Heart right ventricle (tissue), 16 donors: ENCODE results near the gene LEO1. TPM values are rescaled to one million over a fixed set of nuclear protein-coding genes. Genes with fewer than 3 reads are reported as not detected.

Experiments used
- ATAC-seq, 8 donors: fragments of 200-7000 bp; cut with Tn5 transposase; one replicate each; pipeline ENCODE4 v1.9.1; 2020; ENCODE audit warnings: mild to moderate bottlenecking in 8 of 8, moderate library complexity in 8 of 8, moderate number of reproducible peaks in 1 of 8
- DNase-seq, 2 donors: peaks; one replicate each; pipeline ENCODE4 v3.0.0-alpha.2; 2020
- H3K27ac ChIP-seq, 10 donors: fragments of 200-600 bp; sonication (generic) in 2 of 10; one replicate each; pipeline versions ENCODE4 v1.5.0 to v1.8.0; 2020 to 2022; ENCODE audit warnings: mild to moderate bottlenecking in 3 of 10
- H3K27me3 ChIP-seq, 7 donors: fragments of 200-600 bp; one replicate each; pipeline ENCODE4 v1.8.0; 2021 to 2022; ENCODE audit warnings: mild to moderate bottlenecking in 2 of 7
- H3K36me3 ChIP-seq, 9 donors: fragments of 200-600 bp; sonication (generic) in 1 of 9; one replicate each; pipeline versions ENCODE4 v1.5.0 to v1.8.0; 2020 to 2022; ENCODE audit warnings: mild to moderate bottlenecking in 2 of 9
- H3K4me1 ChIP-seq, 9 donors: fragments of 200-600 bp; sonication (generic) in 1 of 9; one replicate each; pipeline versions ENCODE4 v1.5.0 to v1.8.0; 2020 to 2022; ENCODE audit warnings: mild to moderate bottlenecking in 4 of 9
- H3K4me3 ChIP-seq, 10 donors: fragments of 200-600 bp; sonication (generic) in 2 of 10; one replicate each; pipeline versions ENCODE4 v1.5.0 to v1.8.0; 2020 to 2022; ENCODE audit warnings: mild to moderate bottlenecking in 7 of 10, moderate library complexity in 2 of 10
- H3K9me3 ChIP-seq, 11 donors: fragments of 200-600 bp in 10 of 11; sonication (generic) in 2 of 11; one replicate each; pipeline versions ENCODE4 v1.5.0 to v1.8.0; 2013 to 2022; ENCODE audit warnings: mild to moderate bottlenecking in 2 of 11, control low read depth in 1 of 11, moderate library complexity in 1 of 11
- CTCF ChIP-seq, 9 donors: fragments of 200-600 bp; sonication (generic) in 2 of 9; IDR thresholded peaks; one replicate each; pipeline versions ENCODE4 v1.5.0 to v1.8.0; 2021 to 2022; ENCODE audit warnings: antibody characterized with exemption in 9 of 9, mild to moderate bottlenecking in 5 of 9, moderate library complexity in 1 of 9
- WGBS, 2 donors: extraction: QIAGEN DNeasy Blood & Tissue Kit; methylation state at CpG; one replicate each; pipeline ENCODE4 v1.1.7; 2013; ENCODE audit warnings: inconsistent platforms in 1 of 2; 5-methylcytosine and 5-hydroxymethylcytosine counted together
- intact Hi-C, 10 donors: fragments of 100-400 bp; cut with DNase I; formaldehyde crosslinking; loops; one replicate each; pipeline versions ENCODE4 v1.11.1 to v1.14.2; 2022
- polyA plus RNA-seq, 2 donors: library from polyadenylated mRNA; stranded (reverse); fragments of 200-250 nt; gene quantifications; one replicate each; pipeline ENCODE4 v1.2.3, GENCODE V29; 2013
- total RNA-seq, 10 donors: library from RNA; stranded (reverse); fragmentation: NEBNext Ultra II Directional in 3 of 10; extraction: Animal tissue kit (Norgen Biotek cat#: 25700) in 3 of 10; gene quantifications; one replicate each; pipeline versions ENCODE4 v1.2.1 to v1.2.4, GENCODE V29; 2021 to 2023
- donor health status: Arrhythmogenic right ventricular cardiomyopathy.
- donor health status: ischemic (EF 13 %, LVEDD 7.1; RV severe dilation, severe dysfunction).
- donor health status: healthy with polysubstance abuse.
- donor health status: DM: no; HTN: yes; CAD: no.
- donor health status: DM: no; HTN: no; CAD: no.
- donor health status: ischemic (EF 25% LVEDD 6.9; RV normal size, moderate dysfunction).
- donor health status: ischemic (EF 25% LVEDD 5.7; RV mildly dilated, moderate dysfunction).
- donor health status: healthy.
- donor health status: DM: yes; HTN: yes; CAD: no.
- donor health status: Ischemic cardiomyopathy.
- donor health status: ischemic (EF 35%, LVEDD 5.7; RV mildly dilated, moderate dysfunction).
- donor health status: nonischemic (EF 11% LVEDD 7.7; RV severe dilation, severe dysfunction).
- donor health status: DM: yes; HTN: yes; CAD: no.
- donor health status: PGD.
- donor health status: ischemic (EF 29% LVEDD 5.4; RV normal size, mild dysfunction).
- donor health status: nonischemic (EF 23%, LVEDD 6.1; RV moderate dilation, normal function).

The LEO1 gene
- total and polyA plus RNA-seq, 12 donors = 6.6 to 9.1 (median 8.2) TPM

- no peak overlapping the region for H3K4me3 ChIP-seq
- ATAC-seq = no peak
- 85 to 89% methylated on average over 4 of the region's 4 CpGs for WGBS, 2 donors
- H3K9me3 ChIP-seq = peaks cover 0 to 22% (median 12%) of the 10 kb centered on the region in 11 donors
- no peak overlapping the region for H3K27ac ChIP-seq
- peaks cover 0 to 26% (median 0%) of the 10 kb centered on the region in 9 donors for H3K36me3 ChIP-seq
- no peak for TF ChIP-seq CTCF (IDR thresholded peaks at IDR 0.05)
- intact Hi-C loops = loop anchor here in 6 of 10 donors (5.0 to 10.0 kb wide), 6 partner anchors 48 to 237 kb away; partner anchors contain the start of gene MAPK6 (in 1 of the 6)
- no peak for DNase-seq
- H3K27me3 ChIP-seq = no peaks in the 10 kb centered on the region
- H3K4me1 ChIP-seq = peaks cover 6 to 22% (median 16%) of the 10 kb centered on the region in 9 donors
These were observed 1.9 kb downstream of the LEO1 start for GRCh38 chr15:51969728-51970127.

GRCh38 chr15:51967583-51967982, 4.0 kb downstream of the LEO1 start:
- peaks cover 0 to 34% (median 0%) of the 10 kb centered on the region in 9 donors for H3K36me3 ChIP-seq
- 82 to 83% methylated on average over 6 of the region's 6 CpGs for WGBS, 2 donors
- ATAC-seq = no peak

GRCh38 chr15:51966192-51966591, 5.4 kb downstream of the LEO1 start:
- H3K4me1 ChIP-seq = peaks cover 6 to 17% (median 11%) of the 10 kb centered on the region in 9 donors
- H3K27ac ChIP-seq = no peak overlapping the region
- H3K9me3 ChIP-seq = peaks cover 0 to 22% (median 12%) of the 10 kb centered on the region in 11 donors
- no peak for TF ChIP-seq CTCF (IDR thresholded peaks at IDR 0.05)
- peaks cover 0 to 46% (median 4%) of the 10 kb centered on the region in 9 donors for H3K36me3 ChIP-seq
- H3K27me3 ChIP-seq = no peaks in the 10 kb centered on the region
- H3K4me3 ChIP-seq = no peak overlapping the region
- DNase-seq (no peak), ATAC-seq (no peak)
- 97 to 98% methylated on average over 4 of the region's 4 CpGs for WGBS, 2 donors
- intact Hi-C loops = loop anchor here in 1 of 10 donors (10.0 kb wide), 1 partner anchor 179 kb away; no protein-coding TSS in a partner anchor

More at GRCh38 chr15:51967583-51967982, 4.0 kb downstream of the LEO1 start:
- no peak for TF ChIP-seq CTCF (IDR thresholded peaks at IDR 0.05)
- intact Hi-C loops = loop anchor here in 1 of 10 donors (10.0 kb wide), 1 partner anchor 177 kb away; no protein-coding TSS in a partner anchor
- Histone ChIP-seq H3K27me3 (no peaks in the 10 kb centered on the region), H3K4me3 (no peak overlapping the region), H3K27ac (no peak overlapping the region), H3K9me3 (peaks cover 0 to 22% (median 12%) of the 10 kb centered on the region in 11 donors), H3K4me1 (peaks cover 6 to 22% (median 16%) of the 10 kb centered on the region in 9 donors)
- no peak for DNase-seq

- ATAC-seq = no peak
- 85 to 90% methylated on average over 4 of the region's 4 CpGs for WGBS, 2 donors
- intact Hi-C loops = loop anchor here in 1 of 10 donors (10.0 kb wide), 1 partner anchor 179 kb away; no protein-coding TSS in a partner anchor
These were observed 5.9 kb downstream of the LEO1 start for GRCh38 chr15:51965691-51966090.

More at GRCh38 chr15:51965691-51966090, 5.9 kb downstream of the LEO1 start:
- Histone ChIP-seq H3K36me3 (peaks cover 0 to 50% (median 6%) of the 10 kb centered on the region in 9 donors), H3K27ac (no peak overlapping the region), H3K4me3 (no peak overlapping the region), H3K9me3 (peaks cover 0 to 22% (median 12%) of the 10 kb centered on the region in 11 donors), H3K27me3 (no peaks in the 10 kb centered on the region), H3K4me1 (peaks cover 3 to 13% (median 6%) of the 10 kb centered on the region in 9 donors)
- TF ChIP-seq CTCF (IDR thresholded peaks at IDR 0.05) = no peak
- DNase-seq = no peak
